ENCODE measurements around the gene IMMP2L.

DNA sequence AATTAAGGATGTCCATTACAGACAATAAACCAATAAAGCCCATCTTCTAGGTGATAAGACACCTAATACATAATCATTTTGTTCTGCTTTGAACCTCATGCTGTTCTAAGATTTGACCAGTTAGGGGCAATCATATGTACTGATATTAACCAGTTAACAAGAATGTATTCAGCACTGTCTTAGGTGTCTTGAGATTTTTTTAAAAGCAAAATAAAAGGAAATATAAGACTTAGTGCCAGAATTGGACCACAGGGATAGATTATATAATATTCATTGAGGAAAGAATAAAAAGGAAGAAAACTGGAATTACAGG lies 32.0 kb downstream of the IMMP2L start:
- TF ChIP-seq, protein P1, sequence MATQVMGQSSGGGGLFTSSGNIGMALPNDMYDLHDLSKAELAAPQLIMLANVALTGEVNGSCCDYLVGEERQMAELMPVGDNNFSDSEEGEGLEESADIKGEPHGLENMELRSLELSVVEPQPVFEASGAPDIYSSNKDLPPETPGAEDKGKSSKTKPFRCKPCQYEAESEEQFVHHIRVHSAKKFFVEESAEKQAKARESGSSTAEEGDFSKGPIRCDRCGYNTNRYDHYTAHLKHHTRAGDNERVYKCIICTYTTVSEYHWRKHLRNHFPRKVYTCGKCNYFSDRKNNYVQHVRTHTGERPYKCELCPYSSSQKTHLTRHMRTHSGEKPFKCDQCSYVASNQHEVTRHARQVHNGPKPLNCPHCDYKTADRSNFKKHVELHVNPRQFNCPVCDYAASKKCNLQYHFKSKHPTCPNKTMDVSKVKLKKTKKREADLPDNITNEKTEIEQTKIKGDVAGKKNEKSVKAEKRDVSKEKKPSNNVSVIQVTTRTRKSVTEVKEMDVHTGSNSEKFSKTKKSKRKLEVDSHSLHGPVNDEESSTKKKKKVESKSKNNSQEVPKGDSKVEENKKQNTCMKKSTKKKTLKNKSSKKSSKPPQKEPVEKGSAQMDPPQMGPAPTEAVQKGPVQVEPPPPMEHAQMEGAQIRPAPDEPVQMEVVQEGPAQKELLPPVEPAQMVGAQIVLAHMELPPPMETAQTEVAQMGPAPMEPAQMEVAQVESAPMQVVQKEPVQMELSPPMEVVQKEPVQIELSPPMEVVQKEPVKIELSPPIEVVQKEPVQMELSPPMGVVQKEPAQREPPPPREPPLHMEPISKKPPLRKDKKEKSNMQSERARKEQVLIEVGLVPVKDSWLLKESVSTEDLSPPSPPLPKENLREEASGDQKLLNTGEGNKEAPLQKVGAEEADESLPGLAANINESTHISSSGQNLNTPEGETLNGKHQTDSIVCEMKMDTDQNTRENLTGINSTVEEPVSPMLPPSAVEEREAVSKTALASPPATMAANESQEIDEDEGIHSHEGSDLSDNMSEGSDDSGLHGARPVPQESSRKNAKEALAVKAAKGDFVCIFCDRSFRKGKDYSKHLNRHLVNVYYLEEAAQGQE (IDR thresholded peaks at IDR 0.05) = no peak
- no peak for TF ChIP-seq CTCF (IDR thresholded peaks at IDR 0.05)
- TF ChIP-seq HOXA7 (CRISPR knock-in tag; IDR thresholded peaks at IDR 0.05) = no peak
- no peak for TF ChIP-seq POLR2A (IDR thresholded peaks at IDR 0.05; ENCODE audit: low read length)

Data from A549 (cell line).